Neural progenitor cell (in vitro differentiated cells): Measurements from ENCODE around the gene ORC4.

ENCODE experiments used
- EZH2 ChIP-seq: fragments of 200-600 bp; sonication (generic); IDR thresholded peaks from 2 replicates; pipeline ENCODE4 v1.6.1; 2017; ENCODE audit warnings: antibody characterized with exemption, mild to moderate bottlenecking, moderate library complexity
- EZH2phosphoT487 ChIP-seq: fragments of 200-600 bp; sonication (generic); IDR thresholded peaks from 2 replicates; pipeline ENCODE4 v1.6.1; 2017; ENCODE audit warnings: antibody characterized with exemption
- TF ChIP-seq, protein P1 (sequence below): fragments of 200-600 bp; sonication (generic); IDR thresholded peaks from 2 replicates; pipeline ENCODE4 v1.5.1; 2017; ENCODE audit warnings: antibody characterized with exemption, mild to moderate bottlenecking

DNA sequence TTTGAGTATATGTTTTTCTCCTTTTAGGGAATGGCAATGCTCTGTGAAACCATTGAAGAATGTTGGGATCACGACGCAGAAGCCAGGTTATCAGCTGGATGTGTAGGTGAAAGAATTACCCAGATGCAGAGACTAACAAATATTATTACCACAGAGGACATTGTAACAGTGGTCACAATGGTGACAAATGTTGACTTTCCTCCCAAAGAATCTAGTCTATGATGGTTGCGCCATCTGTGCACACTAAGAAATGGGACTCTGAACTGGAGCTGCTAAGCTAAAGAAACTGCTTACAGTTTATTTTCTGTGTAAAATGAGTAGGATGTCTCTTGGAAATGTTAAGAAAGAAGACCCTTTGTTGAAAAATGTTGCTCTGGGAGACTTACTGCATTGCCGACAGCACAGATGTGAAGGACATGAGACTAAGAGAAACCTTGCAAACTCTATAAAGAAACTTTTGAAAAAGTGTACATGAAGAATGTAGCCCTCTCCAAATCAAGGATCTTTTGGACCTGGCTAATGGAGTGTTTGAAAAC, 93.4 kb downstream of the ORC4 start:
- TF ChIP-seq, protein P1, sequence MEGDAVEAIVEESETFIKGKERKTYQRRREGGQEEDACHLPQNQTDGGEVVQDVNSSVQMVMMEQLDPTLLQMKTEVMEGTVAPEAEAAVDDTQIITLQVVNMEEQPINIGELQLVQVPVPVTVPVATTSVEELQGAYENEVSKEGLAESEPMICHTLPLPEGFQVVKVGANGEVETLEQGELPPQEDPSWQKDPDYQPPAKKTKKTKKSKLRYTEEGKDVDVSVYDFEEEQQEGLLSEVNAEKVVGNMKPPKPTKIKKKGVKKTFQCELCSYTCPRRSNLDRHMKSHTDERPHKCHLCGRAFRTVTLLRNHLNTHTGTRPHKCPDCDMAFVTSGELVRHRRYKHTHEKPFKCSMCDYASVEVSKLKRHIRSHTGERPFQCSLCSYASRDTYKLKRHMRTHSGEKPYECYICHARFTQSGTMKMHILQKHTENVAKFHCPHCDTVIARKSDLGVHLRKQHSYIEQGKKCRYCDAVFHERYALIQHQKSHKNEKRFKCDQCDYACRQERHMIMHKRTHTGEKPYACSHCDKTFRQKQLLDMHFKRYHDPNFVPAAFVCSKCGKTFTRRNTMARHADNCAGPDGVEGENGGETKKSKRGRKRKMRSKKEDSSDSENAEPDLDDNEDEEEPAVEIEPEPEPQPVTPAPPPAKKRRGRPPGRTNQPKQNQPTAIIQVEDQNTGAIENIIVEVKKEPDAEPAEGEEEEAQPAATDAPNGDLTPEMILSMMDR, result no peak
- TF ChIP-seq EZH2 (no peak), EZH2phosphoT487 (no peak)
